Measurements from ENCODE around the gene SPANXC. TPM values are rescaled to one million over a fixed set of nuclear protein-coding genes. Genes with fewer than 3 reads are reported as not detected.

Gene SPANXC, protein sequence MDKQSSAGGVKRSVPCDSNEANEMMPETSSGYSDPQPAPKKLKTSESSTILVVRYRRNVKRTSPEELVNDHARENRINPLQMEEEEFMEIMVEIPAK
- total RNA-seq: not detected in 2 replicates

DNA sequence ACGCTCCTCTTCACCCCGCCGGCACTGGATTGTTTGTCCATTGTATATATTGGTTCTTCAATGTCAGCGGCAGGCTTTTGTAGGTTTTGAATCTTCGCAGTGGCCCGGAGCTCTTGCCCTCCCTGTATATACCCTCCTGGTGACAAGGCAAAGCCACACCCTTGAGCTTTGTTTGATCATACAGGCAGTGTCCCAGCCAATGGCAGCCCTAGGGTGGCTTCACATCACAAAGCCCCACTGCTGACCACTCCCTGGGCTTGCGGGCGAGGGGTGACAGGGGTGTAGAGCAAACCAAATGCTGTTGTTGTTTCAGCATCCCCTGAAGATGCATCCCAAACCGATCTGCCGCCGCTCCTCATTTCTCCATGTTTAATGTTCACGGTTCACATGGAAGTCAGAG is at the start of gene SPANXC:
Gene SPANXC, minus strand, starts transcription at position 101 of the 400 bp plus-strand sequence. Its CDS starts 60 bp downstream, at position 41.

Other genes starting within 250 kb of the SPANXC start
- gene SPANXB1, start 239.9 kb downstream of the SPANXC start, total RNA-seq: not detected in 2 replicates
- gene LDOC1, start 65.4 kb downstream of the SPANXC start, total RNA-seq: 6.8 and 10.1 TPM in 2 replicates